Right lobe of liver (tissue), 6 donors: ENCODE measurements around the gene HHIPL2. TPM values are rescaled to one million over a fixed set of nuclear protein-coding genes. Genes with fewer than 3 reads are reported as not detected.

Experiments used
- ATAC-seq, 4 donors: fragments of 200-7000 bp; cut with Tn5 transposase; one replicate each; pipeline ENCODE4 v1.9.1; 2020; ENCODE audit warnings: mild to moderate bottlenecking in 4 of 4, moderate library complexity in 4 of 4
- DNase-seq, 3 donors: peaks; one replicate each; pipeline ENCODE4 v3.0.0-alpha.2; 2020
- H3K27ac ChIP-seq, 3 donors: fragments of 200-600 bp; one replicate each; pipeline ENCODE4 v1.8.0; 2022
- H3K27me3 ChIP-seq, 2 donors: fragments of 200-600 bp; one replicate each; pipeline ENCODE4 v1.8.0; 2022
- H3K36me3 ChIP-seq, 4 donors: fragments of 200-600 bp; sonication (generic) in 1 of 4; one replicate each; pipeline versions ENCODE4 v1.5.1 to v1.8.0; 2017 to 2022; ENCODE audit warnings: control low read depth in 1 of 4
- H3K4me1 ChIP-seq, 4 donors: fragments of 200-600 bp; sonication (generic) in 1 of 4; one replicate each; pipeline versions ENCODE4 v1.5.1 to v1.8.0; 2017 to 2022; ENCODE audit warnings: control low read depth in 1 of 4
- H3K4me3 ChIP-seq, 3 donors: fragments of 200-600 bp; one replicate each; pipeline ENCODE4 v1.8.0; 2022
- H3K9me3 ChIP-seq, 4 donors: fragments of 200-600 bp; sonication (generic) in 1 of 4; one replicate each; pipeline versions ENCODE4 v1.5.1 to v1.8.0; 2017 to 2022; ENCODE audit warnings: control low read depth in 1 of 4
- CTCF ChIP-seq, 4 donors: fragments of 200-600 bp in 3 of 4; fragments of 450-650 bp in 1 of 4; IDR thresholded peaks; one replicate each; pipeline versions ENCODE4 v1.5.1 to v1.8.0; 2016 to 2022; ENCODE audit warnings: antibody characterized with exemption in 4 of 4, mild to moderate bottlenecking in 2 of 4
- POLR2A ChIP-seq: fragments of 450-650 bp; IDR thresholded peaks from one replicate; pipeline ENCODE4 v1.6.1; 2017; ENCODE audit warnings: antibody characterized with exemption, mild to moderate bottlenecking
- WGBS: methylation state at CpG from one replicate; pipeline ENCODE4 v1.1.6; 2018; ENCODE audit warnings: low coverage, low lambda C conversion rate; ENCODE audit not compliant: insufficient coverage; ENCODE audit errors: missing lambda C conversion rate; 5-methylcytosine and 5-hydroxymethylcytosine counted together
- intact Hi-C, 2 donors: fragments of 100-400 bp; cut with DNase I; formaldehyde crosslinking; loops; one replicate each; pipeline versions ENCODE4 v1.11.2 to v1.14.1; 2022
- total RNA-seq, 6 experiments: library from RNA; depleted of rRNA in 2 of 6; stranded (reverse); fragments of >200 nt in 2 of 6; fragmentation: NEBNext Ultra II Directional in 3 of 6; extraction: Animal tissue kit (Norgen Biotek cat#: 25700) in 3 of 6; gene quantifications; one replicate each; pipeline versions ENCODE4 v1.1.0 to v1.2.4, GENCODE V29; 2016 to 2023
- donor health status: DM: no; HTN: yes; CAD: no.
- donor health status: DM: no; HTN: no; CAD: no.
- donor health status: DM: no; HTN: no; CAD: no.
- donor health status: DM: no; HTN: yes; CAD: no.
- donor health status: DM: no; HTN: yes; CAD: no.

Gene HHIPL2
- total RNA-seq, 6 experiments from 2014 or later: 1.6 TPM; not detected in 5

- ATAC-seq (no peak), DNase-seq (no peak)
- Histone ChIP-seq H3K36me3 (no peaks in the 10 kb centered on the region), H3K9me3 (no peaks in the 10 kb centered on the region), H3K27ac (no peak overlapping the region), H3K4me1 (peaks cover 0 to 24% (median 9%) of the 10 kb centered on the region in 4 donors), H3K27me3 (no peaks in the 10 kb centered on the region), H3K4me3 (no peak overlapping the region)
- 70% methylated on average over 3 of the region's 5 CpGs for whole genome bisulfite sequencing
- no peak for TF ChIP-seq CTCF (IDR thresholded peaks at IDR 0.05)
- TF ChIP-seq POLR2A: no peak
- intact Hi-C loops: no loop called here
These were observed 5.0 kb upstream of the HHIPL2 start for GRCh38 chr1:222552882-222553281.

- H3K36me3 ChIP-seq: no peaks in the 10 kb centered on the region
- DNase-seq (no peak), ATAC-seq (no peak)
- no peak overlapping the region for H3K27ac ChIP-seq
- TF ChIP-seq POLR2A (no peak), CTCF (IDR thresholded peaks at IDR 0.05) (no peak)
- H3K27me3 ChIP-seq: no peaks in the 10 kb centered on the region
- H3K9me3 ChIP-seq: no peaks in the 10 kb centered on the region
- intact Hi-C loops: no loop called here
- H3K4me1 ChIP-seq: no peaks in the 10 kb centered on the region
- 29% methylated on average over 1 of the region's 8 CpGs for WGBS
- no peak overlapping the region for H3K4me3 ChIP-seq
These were observed 667 bp downstream of the HHIPL2 start for GRCh38 chr1:222547260-222547614.

- Histone ChIP-seq H3K36me3 (no peaks in the 10 kb centered on the region), H3K27me3 (no peaks in the 10 kb centered on the region), H3K27ac (no peak overlapping the region), H3K9me3 (no peaks in the 10 kb centered on the region), H3K4me1 (no peaks in the 10 kb centered on the region), H3K4me3 (no peak overlapping the region)
- TF ChIP-seq POLR2A (no peak), CTCF (IDR thresholded peaks at IDR 0.05) (no peak)
- ATAC-seq (peak in 1 of 4 donors; percentile 72), DNase-seq (no peak)
- WGBS: 36% methylated on average over 3 of the region's 7 CpGs
- intact Hi-C loops: no loop called here
These were observed 1.2 kb downstream of the HHIPL2 start for GRCh38 chr1:222546548-222547259.

- TF ChIP-seq POLR2A: no peak
- TF ChIP-seq CTCF (IDR thresholded peaks at IDR 0.05): no peak
- no peak overlapping the region for H3K4me3 ChIP-seq
- WGBS: 51% methylated on average over 7 of the region's 7 CpGs
- H3K4me1 ChIP-seq: no peaks in the 10 kb centered on the region
- H3K27me3 ChIP-seq: no peaks in the 10 kb centered on the region
- no peak for ATAC-seq
- no peaks in the 10 kb centered on the region for H3K9me3 ChIP-seq
- H3K36me3 ChIP-seq: no peaks in the 10 kb centered on the region
- no peak for DNase-seq
- no peak overlapping the region for H3K27ac ChIP-seq
- intact Hi-C loops: no loop called here
These were observed 1.8 kb downstream of the HHIPL2 start for GRCh38 chr1:222546091-222546490.
